Stimulated activated CD4-positive, alpha-beta T cell treated with anti-CD3 and anti-CD28 coated beads, Interleukin-4, amount 100 ng/mL, for 48 hours (primary cell): ENCODE data around the gene TMX2.
"Not testable (repeated sequence)": the region's sequence is repeated elsewhere in the genome, so short reads cannot be mapped to it uniquely, and the experiment has no call there.

ENCODE experiments used
- DNase-seq, 2 donors: peaks; one replicate each; pipeline ENCODE4 v3.0.0-alpha.2; 2020; ENCODE audit warnings: low read depth in 2 of 2

TMX2 gene

GRCh38 chr11:57713835-57714234, 1.4 kb downstream of the TMX2 start:
- DNase-seq = no peak

- DNase-seq = not testable (repeated sequence)
Measured at GRCh38 chr11:57716726-57717125, 4.3 kb downstream of the TMX2 start.

GRCh38 chr11:57727185-57727584, 14.8 kb downstream of the TMX2 start:
- DNase-seq = no peak

GRCh38 chr11:57728829-57729228, 16.4 kb downstream of the TMX2 start:
- no peak for DNase-seq

GRCh38 chr11:57729479-57729878, 17.1 kb downstream of the TMX2 start:
- DNase-seq = no peak

- DNase-seq = no peak
Measured at GRCh38 chr11:57732661-57733060, 20.3 kb downstream of the TMX2 start.

- DNase-seq = no peak
Measured at GRCh38 chr11:57735619-57736298, 23.4 kb downstream of the TMX2 start.

- DNase-seq = peak; percentile 90 to 95
Measured at GRCh38 chr11:57741132-57742086, 29.0 kb downstream of the TMX2 start, which contains the start of gene SELENOH. Gene SELENOH (plus strand): TSS chr11:57741491. CDS start chr11:57741596, 105 bp downstream.

- DNase-seq = no peak
Measured at GRCh38 chr11:57742087-57742452, 29.7 kb downstream of the TMX2 start.

GRCh38 chr11:57744357-57744756, 32.0 kb downstream of the TMX2 start:
- no peak for DNase-seq

GRCh38 chr11:57745206-57745605, 32.8 kb downstream of the TMX2 start:
- no peak for DNase-seq

- DNase-seq = no peak
Measured at GRCh38 chr11:57746920-57747319, 34.5 kb downstream of the TMX2 start.

- no peak for DNase-seq
Measured at GRCh38 chr11:57751176-57751575, 38.8 kb downstream of the TMX2 start.

- no peak for DNase-seq
Measured at GRCh38 chr11:57751676-57752253, 39.4 kb downstream of the TMX2 start, which contains the start of gene BTBD18. Gene BTBD18 (minus strand): TSS chr11:57751819. CDS start chr11:57751188, 631 bp downstream.

GRCh38 chr11:57752954-57753353, 40.6 kb downstream of the TMX2 start:
- DNase-seq = no peak

GRCh38 chr11:57758174-57758573, 45.8 kb downstream of the TMX2 start:
- DNase-seq = no peak

- no peak for DNase-seq
Measured at GRCh38 chr11:57761301-57762234, 49.2 kb downstream of the TMX2 start, which contains the start of gene CTNND1. Gene CTNND1 (plus strand): TSS chr11:57761802. CDS start chr11:57791479, 29,677 bp downstream.

- no peak for DNase-seq
Measured at GRCh38 chr11:57762235-57762861, 50.0 kb downstream of the TMX2 start.

- no peak for DNase-seq
Measured at GRCh38 chr11:57763568-57763967, 51.2 kb downstream of the TMX2 start.

- no peak for DNase-seq
Measured at GRCh38 chr11:57764021-57764420, 51.6 kb downstream of the TMX2 start.

GRCh38 chr11:57764566-57764965, 52.2 kb downstream of the TMX2 start:
- DNase-seq = no peak
